OCI-LY1 (cell line): ENCODE results near the gene SPATA20.

Source experiments
- H2AFZ ChIP-seq: fragments of 200-600 bp; sonication (generic), shearing (Covaris generic); 2 replicates; pipeline ENCODE4 v1.6.0; 2014; ENCODE audit warnings: antibody characterized with exemption, mild to moderate bottlenecking, low read length
- H3F3A ChIP-seq: fragments of 200-600 bp; sonication (generic), shearing (Covaris generic); 2 replicates; pipeline ENCODE4 v1.6.0; 2014; ENCODE audit warnings: mild to moderate bottlenecking, antibody characterized with exemption, low read length, moderate library complexity; ENCODE audit not compliant: insufficient read depth
- H3K27ac ChIP-seq: fragments of 200-600 bp; sonication (generic); 2 replicates; pipeline ENCODE4 v1.5.1; 2014; ENCODE audit warnings: low read length, mixed run types, mild to moderate bottlenecking, low read depth; ENCODE audit not compliant: poor library complexity, severe bottlenecking
- H3K27me3 ChIP-seq: fragments of 200-600 bp; sonication (generic); 2 replicates; pipeline ENCODE4 v1.6.0; 2014; ENCODE audit warnings: antibody characterized with exemption, mild to moderate bottlenecking, low read length, moderate library complexity; ENCODE audit not compliant: insufficient read depth
- H3K36me3 ChIP-seq: fragments of 200-600 bp; sonication (generic); 2 replicates; pipeline ENCODE4 v1.6.1; 2014; ENCODE audit warnings: mild to moderate bottlenecking, antibody characterized with exemption, low read length, moderate library complexity, mixed read lengths; ENCODE audit not compliant: insufficient read depth
- H3K4me1 ChIP-seq: fragments of 200-600 bp; sonication (generic); 2 replicates; pipeline ENCODE4 v1.5.1; 2014; ENCODE audit warnings: mild to moderate bottlenecking, low read length, moderate library complexity; ENCODE audit not compliant: insufficient read depth, severe bottlenecking
- H3K4me2 ChIP-seq: fragments of 200-600 bp; sonication (generic), shearing (Covaris generic); 2 replicates; pipeline ENCODE4 v1.6.1; 2014; ENCODE audit warnings: low read length
- H3K4me3 ChIP-seq: fragments of 200-600 bp; sonication (generic); 2 replicates; pipeline ENCODE4 v1.5.1; 2014; ENCODE audit warnings: low read length, low read depth, mild to moderate bottlenecking, mixed read lengths; ENCODE audit not compliant: poor library complexity, severe bottlenecking
- H3K79me2 ChIP-seq: fragments of 200-600 bp; shearing (Covaris generic); 2 replicates; pipeline ENCODE4 v1.6.1; 2016; ENCODE audit warnings: mixed run types, low read length, mixed read lengths; ENCODE audit not compliant: insufficient read depth
- H3K9ac ChIP-seq: fragments of 200-600 bp; sonication (generic), shearing (Covaris generic); 2 replicates; pipeline ENCODE4 v1.6.1; 2014; ENCODE audit warnings: mild to moderate bottlenecking, low read length, mixed read lengths
- H3K9me2 ChIP-seq: fragments of 200-600 bp; sonication (generic), shearing (Covaris generic); 2 replicates; pipeline ENCODE4 v1.6.1; 2014; ENCODE audit warnings: low read depth, mild to moderate bottlenecking, low read length, mixed read lengths
- H3K9me3 ChIP-seq: fragments of 200-600 bp; shearing (Covaris generic); 2 replicates; pipeline ENCODE4 v1.6.1; 2014; ENCODE audit warnings: low read length, mixed read lengths
- H4K20me1 ChIP-seq: fragments of 200-600 bp; sonication (generic), shearing (Covaris generic); 2 replicates; pipeline ENCODE4 v1.6.0; 2016; ENCODE audit warnings: mild to moderate bottlenecking, low read length; ENCODE audit not compliant: insufficient read depth
- CTCF ChIP-seq: fragments of 200-600 bp; sonication (generic), shearing (Covaris generic); IDR thresholded peaks from 2 replicates; pipeline ENCODE4 v1.5.1; 2017; ENCODE audit warnings: mild to moderate bottlenecking, antibody characterized with exemption, low read length, moderate library complexity, mixed read lengths
- EZH2 ChIP-seq: fragments of 200-600 bp; sonication (generic), shearing (Covaris generic); IDR thresholded peaks from 2 replicates; pipeline ENCODE4 v1.8.0; 2017; ENCODE audit warnings: borderline replicate concordance, mixed run types, mild to moderate bottlenecking, antibody characterized with exemption, low read length, moderate library complexity, mixed read lengths

The SPATA20 gene

DNA sequence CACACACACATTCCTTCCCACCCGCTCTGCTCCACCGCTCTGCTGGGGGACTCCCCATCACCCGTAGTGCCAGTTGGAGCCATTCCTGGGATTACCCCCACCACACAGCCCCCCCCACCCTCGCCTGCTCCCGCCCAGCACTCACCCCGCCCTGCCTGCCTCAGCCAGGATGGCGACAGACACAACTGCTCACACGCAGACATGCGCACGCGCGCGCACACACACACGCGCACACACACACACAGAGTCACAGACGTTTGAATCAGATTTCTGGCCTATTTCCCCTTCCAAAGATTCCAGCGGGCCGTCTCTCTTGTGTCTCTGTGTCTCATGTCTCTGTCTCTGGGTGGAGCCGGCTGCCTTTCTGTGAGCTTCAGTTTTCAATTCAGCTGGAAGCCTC, 17.9 kb downstream of the SPATA20 start:
- Histone ChIP-seq H3K36me3 (no peaks in the 10 kb centered on the region), H3K9me2 (no peaks in the 10 kb centered on the region), H3K79me2 (no peaks in the 10 kb centered on the region), H3K9me3 (no peaks in the 10 kb centered on the region), H3K27me3 (no peaks in the 10 kb centered on the region; the same call in 1 of the 2 replicates), H4K20me1 (no peaks in the 10 kb centered on the region), H2AFZ (no peak overlapping the region), H3K9ac (no peak overlapping the region), H3K27ac (no peak overlapping the region), H3K4me1 (peaks cover 9% of the 10 kb centered on the region), H3K4me3 (no peak overlapping the region), H3F3A (no peaks in the 10 kb centered on the region), H3K4me2 (no peak overlapping the region)
- TF ChIP-seq CTCF (no peak), EZH2 (no peak)

- Histone ChIP-seq H3K79me2 (no peaks in the 10 kb centered on the region), H3F3A (no peaks in the 10 kb centered on the region), H3K27me3 (no peaks in the 10 kb centered on the region; the same call in 1 of the 2 replicates), H4K20me1 (no peaks in the 10 kb centered on the region), H3K4me1 (peaks cover 4% of the 10 kb centered on the region), H3K36me3 (no peaks in the 10 kb centered on the region), H3K27ac (no peak overlapping the region), H2AFZ (no peak overlapping the region), H3K4me2 (no peak overlapping the region), H3K9me2 (no peaks in the 10 kb centered on the region), H3K9ac (no peak overlapping the region), H3K4me3 (no peak overlapping the region), H3K9me3 (no peaks in the 10 kb centered on the region)
- TF ChIP-seq CTCF (no peak), EZH2 (no peak)
Measured at GRCh38 chr17:50565402-50566350, 18.7 kb downstream of the SPATA20 start.

GRCh38 chr17:50566886-50567285, 19.9 kb downstream of the SPATA20 start:
- H2AFZ ChIP-seq: no peak overlapping the region
- H3K4me1 ChIP-seq: no peaks in the 10 kb centered on the region
- no peak overlapping the region for H3K9ac ChIP-seq
- H3K36me3 ChIP-seq: no peaks in the 10 kb centered on the region
- peaks cover 3% of the 10 kb centered on the region; the same call in 1 of the 2 replicates for H3K27me3 ChIP-seq
- H3K9me2 ChIP-seq: no peaks in the 10 kb centered on the region
- H3F3A ChIP-seq: no peaks in the 10 kb centered on the region
- H3K27ac ChIP-seq: no peak overlapping the region
- H3K4me3 ChIP-seq: no peak overlapping the region
- H4K20me1 ChIP-seq: no peaks in the 10 kb centered on the region
- no peaks in the 10 kb centered on the region for H3K9me3 ChIP-seq
- TF ChIP-seq EZH2: no peak
- no peak for TF ChIP-seq CTCF
- H3K79me2 ChIP-seq: no peaks in the 10 kb centered on the region
- no peak overlapping the region for H3K4me2 ChIP-seq
